PC-3 (cell line): ENCODE measurements around the gene IFI6. TPM values are rescaled to one million over a fixed set of nuclear protein-coding genes. Genes with fewer than 3 reads are reported as not detected.
"Not testable (repeated sequence)": the region's sequence is repeated elsewhere in the genome, so short reads cannot be mapped to it uniquely, and the experiment has no call there.

Experiments
- ATAC-seq: fragments of 200-7000 bp; cut with Tn5 transposase; 2 replicates; pipeline ENCODE4 v1.9.1; 2020; ENCODE audit warnings: mild to moderate bottlenecking, moderate library complexity
- BruUV-seq: library from RNA; stranded (reverse); fragments of 400-500 nt; replicated peaks from 2 replicates; lab custom pipeline; 2021; lab: Mats Ljungman, UMichigan
- CTCF ChIA-PET: fragments of 300-600 bp; sonication (Branson Sonifier 250); formaldehyde crosslinking; loops from one replicate; lab custom pipeline; 2022; ENCODE audit warnings: antibody characterized with exemption; lab: Charles Lee
- POLR2A ChIA-PET: fragments of 300-600 bp; sonication (Branson Sonifier 250); formaldehyde crosslinking; loops from one replicate; lab custom pipeline; 2022; ENCODE audit warnings: antibody characterized with exemption; ENCODE audit not compliant: unreplicated experiment; lab: Charles Lee
- DNase-seq: peaks from one replicate; pipeline ENCODE4 v3.0.0-alpha.2; 2015
- H2AFZ ChIP-seq: fragments of 300-600 bp; sonication (generic); 2 replicates; pipeline ENCODE4 v1.6.0; 2016; ENCODE audit warnings: antibody characterized with exemption, low read length
- H3F3A ChIP-seq: fragments of 300-600 bp; sonication (generic); one replicate; pipeline ENCODE4 v1.6.0; 2017; ENCODE audit warnings: antibody characterized with exemption, low read length, control low read depth, mild to moderate bottlenecking; ENCODE audit not compliant: unreplicated experiment
- H3K27ac ChIP-seq: fragments of 300-600 bp; sonication (generic); 2 replicates; pipeline ENCODE4 v1.5.1; 2016; ENCODE audit warnings: mild to moderate bottlenecking, low read length
- H3K27me3 ChIP-seq: fragments of 300-600 bp; sonication (generic); 2 replicates; pipeline ENCODE4 v1.6.1; 2016; ENCODE audit warnings: low read length, mixed read lengths
- H3K36me3 ChIP-seq: fragments of 300-600 bp; sonication (generic); 2 replicates; pipeline ENCODE4 v1.6.1; 2016; ENCODE audit warnings: low read depth, mixed run types, low read length, mixed read lengths
- H3K4me1 ChIP-seq: fragments of 300-600 bp; sonication (generic); 2 replicates; pipeline ENCODE4 v1.5.1; 2016; ENCODE audit warnings: low read length; ENCODE audit not compliant: insufficient read depth
- H3K4me2 ChIP-seq: fragments of 300-600 bp; sonication (generic); 2 replicates; pipeline ENCODE4 v1.6.0; 2016; ENCODE audit warnings: low read length
- H3K4me3 ChIP-seq: fragments of 300-600 bp; sonication (generic); 2 replicates; pipeline ENCODE4 v1.5.1; 2016; ENCODE audit warnings: mild to moderate bottlenecking, low read length, mixed read lengths
- H3K79me2 ChIP-seq: fragments of 300-600 bp; sonication (generic); 2 replicates; pipeline ENCODE4 v1.6.1; 2017; ENCODE audit warnings: low read length, mixed read lengths
- H3K9ac ChIP-seq: fragments of 300-600 bp; sonication (generic); 2 replicates; pipeline ENCODE4 v1.6.0; 2016; ENCODE audit warnings: mild to moderate bottlenecking, low read length
- H3K9me2 ChIP-seq: fragments of 300-600 bp; sonication (generic); replicated peaks from 2 replicates; pipeline ENCODE4 v1.6.1; 2016; ENCODE audit warnings: mixed run types, low read length, mixed read lengths
- H3K9me3 ChIP-seq: fragments of 300-600 bp; sonication (generic); 2 replicates; pipeline ENCODE4 v1.6.1; 2016; ENCODE audit warnings: low read length, mixed read lengths
- H4K20me1 ChIP-seq: fragments of 300-600 bp; sonication (generic); 2 replicates; pipeline ENCODE4 v1.6.1; 2016; ENCODE audit warnings: low read length, mixed read lengths
- EZH2 ChIP-seq: fragments of 300-600 bp; sonication (generic); IDR thresholded peaks from one replicate; pipeline ENCODE4 v1.6.1; 2017; ENCODE audit warnings: antibody characterized with exemption, mild to moderate bottlenecking, low read length; ENCODE audit not compliant: unreplicated experiment
- EZH2phosphoT487 ChIP-seq: fragments of 300-600 bp; sonication (generic); IDR thresholded peaks from 2 replicates; pipeline ENCODE4 v1.6.1; 2018; ENCODE audit warnings: mild to moderate bottlenecking, antibody characterized with exemption, low read length, borderline replicate concordance
- intact Hi-C: fragments of 100-400 bp; cut with micrococcal nuclease; formaldehyde crosslinking; loops from 2 replicates; pipeline ENCODE4 v1.9.0; 2023
- total RNA-seq: library from RNA; depleted of rRNA; stranded (reverse); fragments of >200 nt; gene quantifications from 2 replicates; pipeline ENCODE4 v1.2.3, GENCODE V29; 2014
- TF ChIP-seq, protein P1 (sequence below): fragments of 300-600 bp; sonication (generic); conservative IDR thresholded peaks from 2 replicates; pipeline ENCODE4 v1.5.1; 2017; ENCODE audit warnings: antibody characterized with exemption, low read depth, mild to moderate bottlenecking, low read length

IFI6 gene
- total RNA-seq, 1 experiment from 2014 or later: 16.5 TPM

DNA sequence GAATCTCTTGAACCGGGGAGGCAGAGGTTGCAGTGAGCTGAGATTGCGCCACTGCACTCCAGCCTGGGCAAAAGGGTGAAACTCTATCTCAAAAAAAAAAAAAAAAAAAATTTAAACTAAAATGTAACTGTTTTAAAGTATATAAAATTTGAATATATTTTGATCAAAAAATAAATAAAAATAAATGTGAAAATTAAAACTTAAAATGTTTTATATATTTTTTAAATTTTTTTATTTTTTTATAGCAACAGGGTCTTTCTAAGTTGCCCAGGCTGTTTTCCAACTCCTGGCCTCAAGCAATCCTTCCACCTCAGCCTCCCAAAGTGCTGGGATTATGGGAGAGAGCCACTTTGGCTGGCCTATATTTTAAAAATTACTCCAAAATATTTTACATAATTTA, 38.6 kb upstream of the IFI6 start:
- no peaks in the 10 kb centered on the region for H3K9me2 ChIP-seq
- DNase-seq: no peak
- no peak overlapping the region for H3K4me2 ChIP-seq
- TF ChIP-seq, protein P1, sequence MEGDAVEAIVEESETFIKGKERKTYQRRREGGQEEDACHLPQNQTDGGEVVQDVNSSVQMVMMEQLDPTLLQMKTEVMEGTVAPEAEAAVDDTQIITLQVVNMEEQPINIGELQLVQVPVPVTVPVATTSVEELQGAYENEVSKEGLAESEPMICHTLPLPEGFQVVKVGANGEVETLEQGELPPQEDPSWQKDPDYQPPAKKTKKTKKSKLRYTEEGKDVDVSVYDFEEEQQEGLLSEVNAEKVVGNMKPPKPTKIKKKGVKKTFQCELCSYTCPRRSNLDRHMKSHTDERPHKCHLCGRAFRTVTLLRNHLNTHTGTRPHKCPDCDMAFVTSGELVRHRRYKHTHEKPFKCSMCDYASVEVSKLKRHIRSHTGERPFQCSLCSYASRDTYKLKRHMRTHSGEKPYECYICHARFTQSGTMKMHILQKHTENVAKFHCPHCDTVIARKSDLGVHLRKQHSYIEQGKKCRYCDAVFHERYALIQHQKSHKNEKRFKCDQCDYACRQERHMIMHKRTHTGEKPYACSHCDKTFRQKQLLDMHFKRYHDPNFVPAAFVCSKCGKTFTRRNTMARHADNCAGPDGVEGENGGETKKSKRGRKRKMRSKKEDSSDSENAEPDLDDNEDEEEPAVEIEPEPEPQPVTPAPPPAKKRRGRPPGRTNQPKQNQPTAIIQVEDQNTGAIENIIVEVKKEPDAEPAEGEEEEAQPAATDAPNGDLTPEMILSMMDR: no peak
- TF ChIP-seq EZH2phosphoT487: no peak
- TF ChIP-seq EZH2: no peak
- no peaks in the 10 kb centered on the region for H3F3A ChIP-seq
- H3K79me2 ChIP-seq: no peaks in the 10 kb centered on the region
- no TSS peak for BruUV-seq
- no peaks in the 10 kb centered on the region for H3K4me1 ChIP-seq
- no peak overlapping the region for H3K4me3 ChIP-seq
- no peaks in the 10 kb centered on the region for H3K36me3 ChIP-seq
- intact Hi-C loops: no loop called here
- no peak overlapping the region for H2AFZ ChIP-seq
- no peak for ATAC-seq
- POLR2A ChIA-PET: no interaction called here
- no peaks in the 10 kb centered on the region for H3K9me3 ChIP-seq
- H3K27me3 ChIP-seq: no peaks in the 10 kb centered on the region
- no peak overlapping the region for H3K27ac ChIP-seq
- CTCF ChIA-PET: no interaction called here
- H4K20me1 ChIP-seq: no peaks in the 10 kb centered on the region
- H3K9ac ChIP-seq: no peak overlapping the region

DNA sequence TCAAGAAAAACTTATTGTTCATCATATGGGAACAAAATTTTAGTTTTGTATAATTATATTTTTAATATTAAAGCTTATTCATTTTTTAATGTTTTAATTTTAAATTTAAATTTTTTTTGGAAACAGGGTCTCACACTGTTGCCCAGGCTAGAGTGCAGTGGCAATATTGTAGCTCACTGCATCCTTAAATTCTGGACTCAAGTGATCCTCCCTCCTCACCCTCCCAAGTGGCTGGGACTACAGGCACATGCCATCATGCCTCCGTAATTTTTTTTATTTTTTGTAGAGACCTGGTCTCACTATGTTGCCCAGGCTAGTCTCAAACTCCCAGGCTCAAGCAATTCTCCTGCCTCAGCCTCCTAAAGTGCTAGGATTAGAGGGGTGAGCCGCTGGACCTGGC, 33.6 kb upstream of the IFI6 start:
- TF ChIP-seq, protein P1: no peak
- no peak for TF ChIP-seq EZH2phosphoT487
- no peak for TF ChIP-seq EZH2
- no peaks in the 10 kb centered on the region for H3K36me3 ChIP-seq
- intact Hi-C loops: no loop called here
- no TSS peak for BruUV-seq
- H3K4me2 ChIP-seq: no peak overlapping the region
- no peak for ATAC-seq
- H3K9me3 ChIP-seq: no peaks in the 10 kb centered on the region
- H2AFZ ChIP-seq: no peak overlapping the region
- H3K4me3 ChIP-seq: no peak overlapping the region
- H3K27ac ChIP-seq: no peak overlapping the region
- H4K20me1 ChIP-seq: no peaks in the 10 kb centered on the region
- H3K9ac ChIP-seq: no peak overlapping the region
- no peaks in the 10 kb centered on the region for H3K79me2 ChIP-seq
- H3K4me1 ChIP-seq: no peaks in the 10 kb centered on the region
- no peaks in the 10 kb centered on the region for H3K9me2 ChIP-seq
- no peak for DNase-seq
- CTCF ChIA-PET: no interaction called here
- H3K27me3 ChIP-seq: no peaks in the 10 kb centered on the region
- POLR2A ChIA-PET: no interaction called here
- H3F3A ChIP-seq: no peaks in the 10 kb centered on the region

DNA sequence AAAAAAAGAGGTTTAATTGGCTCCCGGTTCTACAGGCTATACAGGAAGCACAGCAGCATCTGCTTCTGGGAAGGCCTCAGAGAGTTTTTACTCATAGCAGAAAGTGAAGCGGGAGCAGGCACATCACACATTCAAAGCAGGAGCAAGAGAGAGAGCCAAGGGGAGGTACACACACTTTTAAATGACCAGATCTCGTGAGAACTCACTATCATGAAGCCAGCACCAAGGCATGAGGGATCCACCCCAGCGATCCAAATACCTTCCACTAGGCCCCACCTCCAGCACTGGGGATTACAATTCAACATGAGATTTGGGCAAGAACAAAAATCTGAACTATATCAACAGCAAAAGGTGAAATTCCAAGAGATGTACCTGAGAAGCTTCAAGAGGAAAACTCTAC, 33.0 kb upstream of the IFI6 start:
- Histone ChIP-seq H3K9me2 (no peaks in the 10 kb centered on the region), H2AFZ (no peak overlapping the region), H3K4me3 (no peak overlapping the region), H3K4me1 (no peaks in the 10 kb centered on the region), H3K9ac (no peak overlapping the region), H3K4me2 (no peak overlapping the region), H4K20me1 (no peaks in the 10 kb centered on the region), H3K27me3 (no peaks in the 10 kb centered on the region), H3F3A (no peaks in the 10 kb centered on the region), H3K79me2 (no peaks in the 10 kb centered on the region), H3K27ac (no peak overlapping the region), H3K9me3 (no peaks in the 10 kb centered on the region), H3K36me3 (no peaks in the 10 kb centered on the region)
- ATAC-seq (no peak), DNase-seq (no peak)
- BruUV-seq: no TSS peak
- ChIA-PET POLR2A (no interaction called here), CTCF (no interaction called here)
- intact Hi-C loops: no loop called here
- TF ChIP-seq, protein P1: no peak
- TF ChIP-seq EZH2phosphoT487 (no peak), EZH2 (no peak)

DNA sequence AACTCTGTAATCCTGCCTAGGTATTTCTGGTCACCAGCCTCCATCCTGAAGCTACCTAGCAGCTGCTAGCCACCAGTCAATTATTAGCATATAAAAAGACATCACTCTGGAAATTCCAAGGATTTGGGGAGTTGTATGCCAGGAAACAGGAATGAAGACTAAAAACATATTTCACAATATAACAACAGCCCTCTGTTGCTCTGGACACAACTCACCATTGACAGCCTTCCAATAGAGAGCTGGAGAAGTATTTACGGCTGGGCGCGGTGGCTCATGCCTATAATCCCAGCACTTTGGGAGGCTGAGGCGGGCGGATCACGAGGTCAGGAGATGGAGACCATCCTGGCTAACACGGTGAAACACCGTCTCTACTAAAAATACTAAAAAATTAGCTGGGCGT, 24.8 kb upstream of the IFI6 start:
- H3F3A ChIP-seq, H3K27ac ChIP-seq, H3K79me2 ChIP-seq, intact Hi-C loops, H3K9ac ChIP-seq, ATAC-seq, H4K20me1 ChIP-seq, H3K9me2 ChIP-seq, H3K4me1 ChIP-seq, H3K4me2 ChIP-seq, H3K27me3 ChIP-seq, CTCF ChIA-PET, H3K36me3 ChIP-seq, BruUV-seq, H3K4me3 ChIP-seq, DNase-seq, H2AFZ ChIP-seq, H3K9me3 ChIP-seq: not testable (repeated sequence)
- POLR2A ChIA-PET: interaction anchor here (0.6 kb wide), 1 partner anchor 25 kb away, joined by 3 read pairs; the partner anchor contains the start of gene IFI6
